Tibial nerve (tissue), 4 donors: ENCODE data around the gene VSIG8.

Experiments
- EP300 ChIP-seq, 2 donors: sonication (generic); formaldehyde crosslinking; IDR thresholded peaks; one replicate each; pipeline ENCODE4 v1.6.1; 2017; ENCODE audit warnings: antibody characterized with exemption in 2 of 2, mild to moderate bottlenecking in 1 of 2
- POLR2A ChIP-seq, 2 donors: fragments of 450-650 bp; IDR thresholded peaks; one replicate each; pipeline ENCODE4 v1.6.1; 2017; ENCODE audit warnings: antibody characterized with exemption in 2 of 2, mild to moderate bottlenecking in 2 of 2, moderate library complexity in 2 of 2
- TF ChIP-seq, protein P1 (sequence below), 5 experiments: fragments of 200-600 bp in 3 of 5; fragments of 450-650 bp in 2 of 5; sonication (generic) in 3 of 5; IDR thresholded peaks; one replicate each; pipeline ENCODE4 v1.5.1; 2016 to 2019; ENCODE audit warnings: antibody characterized with exemption in 5 of 5, mild to moderate bottlenecking in 3 of 5, moderate library complexity in 2 of 5

DNA sequence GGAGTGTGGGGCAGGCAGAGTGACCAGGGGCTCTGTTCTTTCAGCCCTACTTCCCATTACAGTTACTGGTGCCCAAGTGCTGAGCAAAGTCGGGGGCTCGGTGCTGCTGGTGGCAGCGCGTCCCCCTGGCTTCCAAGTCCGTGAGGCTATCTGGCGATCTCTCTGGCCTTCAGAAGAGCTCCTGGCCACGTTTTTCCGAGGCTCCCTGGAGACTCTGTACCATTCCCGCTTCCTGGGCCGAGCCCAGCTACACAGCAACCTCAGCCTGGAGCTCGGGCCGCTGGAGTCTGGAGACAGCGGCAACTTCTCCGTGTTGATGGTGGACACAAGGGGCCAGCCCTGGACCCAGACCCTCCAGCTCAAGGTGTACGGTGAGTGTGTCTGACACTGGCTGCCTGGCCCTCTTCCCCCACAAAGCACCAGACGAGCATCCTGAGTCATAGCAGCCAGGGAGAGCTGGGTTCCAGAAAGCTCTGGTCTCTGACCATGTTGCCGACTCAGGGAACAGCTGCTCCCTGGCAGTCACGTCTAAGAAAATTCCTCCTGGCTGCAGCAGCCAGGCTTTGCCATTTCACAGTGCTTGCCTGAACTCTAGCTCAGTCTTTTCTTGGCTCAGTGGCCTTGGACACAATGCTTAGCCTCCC lies 32.5 kb downstream of the VSIG8 start:
- TF ChIP-seq, protein P1, sequence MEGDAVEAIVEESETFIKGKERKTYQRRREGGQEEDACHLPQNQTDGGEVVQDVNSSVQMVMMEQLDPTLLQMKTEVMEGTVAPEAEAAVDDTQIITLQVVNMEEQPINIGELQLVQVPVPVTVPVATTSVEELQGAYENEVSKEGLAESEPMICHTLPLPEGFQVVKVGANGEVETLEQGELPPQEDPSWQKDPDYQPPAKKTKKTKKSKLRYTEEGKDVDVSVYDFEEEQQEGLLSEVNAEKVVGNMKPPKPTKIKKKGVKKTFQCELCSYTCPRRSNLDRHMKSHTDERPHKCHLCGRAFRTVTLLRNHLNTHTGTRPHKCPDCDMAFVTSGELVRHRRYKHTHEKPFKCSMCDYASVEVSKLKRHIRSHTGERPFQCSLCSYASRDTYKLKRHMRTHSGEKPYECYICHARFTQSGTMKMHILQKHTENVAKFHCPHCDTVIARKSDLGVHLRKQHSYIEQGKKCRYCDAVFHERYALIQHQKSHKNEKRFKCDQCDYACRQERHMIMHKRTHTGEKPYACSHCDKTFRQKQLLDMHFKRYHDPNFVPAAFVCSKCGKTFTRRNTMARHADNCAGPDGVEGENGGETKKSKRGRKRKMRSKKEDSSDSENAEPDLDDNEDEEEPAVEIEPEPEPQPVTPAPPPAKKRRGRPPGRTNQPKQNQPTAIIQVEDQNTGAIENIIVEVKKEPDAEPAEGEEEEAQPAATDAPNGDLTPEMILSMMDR (IDR thresholded peaks at IDR 0.05) = no peak
- TF ChIP-seq POLR2A (IDR thresholded peaks at IDR 0.05) (no peak), EP300 (IDR thresholded peaks at IDR 0.05) (no peak)
